GM12873 (cell line): Measurements from ENCODE around the gene SLC66A3.

Experiments used
- TF ChIP-seq, protein P1 (sequence below): IDR thresholded peaks from 2 replicates; pipeline ENCODE4 v1.5.1; 2012; ENCODE audit warnings: low read depth, mild to moderate bottlenecking, moderate library complexity, low read length, control low read depth; ENCODE audit not compliant: insufficient read depth; ENCODE audit errors: missing control alignments

Gene SLC66A3

DNA sequence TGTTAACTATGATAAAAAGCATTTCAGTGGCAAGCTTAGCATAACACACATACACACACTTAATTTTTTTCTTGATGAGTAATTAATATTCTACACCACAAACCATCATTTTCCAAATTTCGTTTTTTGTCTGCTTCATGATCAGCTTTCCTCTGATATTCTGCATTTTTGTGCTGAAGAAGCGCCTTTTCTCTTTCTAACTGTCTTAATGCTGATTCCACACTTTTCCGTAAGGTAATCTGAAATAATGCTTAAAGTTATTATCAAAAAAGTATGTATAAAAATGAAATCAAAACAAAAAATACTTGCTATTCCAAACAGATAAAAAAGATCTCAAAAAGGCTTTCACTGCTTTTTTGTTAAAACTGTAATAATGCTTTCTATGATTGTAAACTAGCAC, 60.1 kb downstream of the SLC66A3 start:
- TF ChIP-seq, protein P1, sequence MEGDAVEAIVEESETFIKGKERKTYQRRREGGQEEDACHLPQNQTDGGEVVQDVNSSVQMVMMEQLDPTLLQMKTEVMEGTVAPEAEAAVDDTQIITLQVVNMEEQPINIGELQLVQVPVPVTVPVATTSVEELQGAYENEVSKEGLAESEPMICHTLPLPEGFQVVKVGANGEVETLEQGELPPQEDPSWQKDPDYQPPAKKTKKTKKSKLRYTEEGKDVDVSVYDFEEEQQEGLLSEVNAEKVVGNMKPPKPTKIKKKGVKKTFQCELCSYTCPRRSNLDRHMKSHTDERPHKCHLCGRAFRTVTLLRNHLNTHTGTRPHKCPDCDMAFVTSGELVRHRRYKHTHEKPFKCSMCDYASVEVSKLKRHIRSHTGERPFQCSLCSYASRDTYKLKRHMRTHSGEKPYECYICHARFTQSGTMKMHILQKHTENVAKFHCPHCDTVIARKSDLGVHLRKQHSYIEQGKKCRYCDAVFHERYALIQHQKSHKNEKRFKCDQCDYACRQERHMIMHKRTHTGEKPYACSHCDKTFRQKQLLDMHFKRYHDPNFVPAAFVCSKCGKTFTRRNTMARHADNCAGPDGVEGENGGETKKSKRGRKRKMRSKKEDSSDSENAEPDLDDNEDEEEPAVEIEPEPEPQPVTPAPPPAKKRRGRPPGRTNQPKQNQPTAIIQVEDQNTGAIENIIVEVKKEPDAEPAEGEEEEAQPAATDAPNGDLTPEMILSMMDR = no peak

DNA sequence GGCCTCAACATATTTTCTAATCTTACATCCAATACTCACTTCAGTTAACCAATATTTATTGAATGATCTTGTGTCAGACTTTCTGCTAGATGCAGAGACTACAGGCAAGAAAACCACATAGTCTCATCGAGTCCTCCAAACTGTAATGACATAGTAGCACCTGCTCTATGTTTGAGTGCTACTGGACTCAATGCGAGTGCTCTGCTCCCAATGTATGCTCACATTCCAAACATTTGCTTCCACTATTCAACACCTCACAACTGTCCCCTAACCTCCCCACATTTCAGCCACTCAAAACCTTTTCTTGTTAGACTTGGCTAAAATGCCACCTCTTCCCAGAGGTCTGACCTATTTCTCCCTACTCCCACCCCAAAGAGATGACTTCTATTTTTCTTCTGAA, 65.2 kb downstream of the SLC66A3 start:
- TF ChIP-seq, protein P1 = no peak

DNA sequence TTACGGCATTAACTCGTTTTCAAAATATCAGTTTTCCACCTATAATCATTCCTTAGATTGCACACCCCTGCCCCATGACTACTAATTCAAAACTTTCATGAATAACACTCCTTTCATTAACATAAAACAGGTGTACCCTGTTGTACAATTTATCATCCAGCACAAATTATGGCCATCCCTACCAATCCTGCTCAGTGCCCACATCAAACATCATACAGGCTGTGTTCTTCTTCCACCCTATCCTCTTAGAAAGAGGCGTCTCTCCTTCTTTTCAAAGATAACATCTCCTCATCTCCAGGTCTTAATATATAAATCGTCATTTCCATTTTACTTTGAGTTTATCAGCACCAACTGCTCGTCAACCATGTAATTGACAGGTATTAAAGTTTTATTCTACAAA, 67.6 kb downstream of the SLC66A3 start:
- TF ChIP-seq, protein P1 = no peak

DNA sequence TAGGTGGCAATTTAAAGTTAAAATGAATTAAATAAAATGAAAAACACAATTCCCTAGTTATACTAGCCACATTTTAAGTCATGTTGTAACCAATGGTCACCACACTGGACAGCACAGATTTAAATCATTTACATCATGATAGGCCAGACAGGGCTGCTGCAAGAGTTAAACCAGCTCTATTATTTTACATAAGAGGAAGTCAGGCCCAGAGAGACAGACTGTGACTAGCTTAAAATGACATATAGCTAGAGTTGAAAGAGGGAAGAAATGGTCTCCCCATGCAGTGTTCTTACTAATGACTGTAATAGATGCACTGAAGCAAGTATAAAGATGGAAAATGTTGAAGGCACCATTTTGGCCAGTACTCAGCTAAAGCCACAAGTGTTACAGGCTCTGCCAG, 69.6 kb downstream of the SLC66A3 start:
- TF ChIP-seq, protein P1 = no peak

DNA sequence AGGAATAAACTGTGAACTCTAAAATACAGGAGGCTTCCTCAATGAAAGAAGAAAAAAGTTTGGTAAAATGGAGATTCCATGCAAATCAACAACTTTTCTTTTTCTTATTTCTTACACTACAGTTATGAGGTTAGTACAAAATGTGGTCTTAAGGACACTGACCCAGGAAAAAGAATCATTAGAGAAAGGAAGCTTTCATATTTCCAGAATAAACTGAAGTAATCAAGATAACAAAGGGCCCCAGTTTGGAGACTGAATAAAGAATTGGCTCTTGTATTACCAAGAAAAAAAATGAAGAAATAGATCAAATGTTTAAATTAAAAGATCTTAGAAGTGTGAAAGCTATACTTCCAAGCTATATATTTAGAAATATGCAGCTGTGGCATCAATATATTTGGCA, 72.3 kb downstream of the SLC66A3 start:
- TF ChIP-seq, protein P1 = no peak
